GM12873 (cell line): ENCODE results near the gene HOXD3.
A peak's percentile ranks its signal among the peaks of the same experiment; 100 is the strongest.

Experiments
- CTCF ChIP-seq: IDR thresholded peaks from 2 replicates; pipeline ENCODE4 v1.5.1; 2012; ENCODE audit warnings: low read depth, mild to moderate bottlenecking, moderate library complexity, low read length, control low read depth; ENCODE audit not compliant: insufficient read depth; ENCODE audit errors: missing control alignments

The HOXD3 gene

GRCh38 chr2:176123411-176124109 lies 33.5 kb upstream of the HOXD3 start:
- no peak for TF ChIP-seq CTCF

- TF ChIP-seq CTCF: no peak
Measured at GRCh38 chr2:176124110-176124946, 32.8 kb upstream of the HOXD3 start.

- no peak for TF ChIP-seq CTCF
Measured at GRCh38 chr2:176124947-176125771, 31.9 kb upstream of the HOXD3 start.

GRCh38 chr2:176125772-176126054 lies 31.4 kb upstream of the HOXD3 start:
- no peak for TF ChIP-seq CTCF

- peak; percentile 70 for TF ChIP-seq CTCF
Measured at GRCh38 chr2:176126929-176127773, 30.0 kb upstream of the HOXD3 start.

GRCh38 chr2:176127774-176128072 lies 29.4 kb upstream of the HOXD3 start:
- TF ChIP-seq CTCF: no peak
